ENCODE data around the gene CNTNAP2. TPM values are rescaled to one million over a fixed set of nuclear protein-coding genes. Genes with fewer than 3 reads are reported as not detected.

CNTNAP2 gene
- total and polyA plus RNA-seq, 8 donors: 0.09 to 1.1 (median 0.38) TPM

- WGBS, 2 donors: 61 to 71% methylated on average over 1 of the region's 1 CpG
- ATAC-seq (no peak), DNase-seq (no peak), FAIRE-seq (no peak)
- Histone ChIP-seq H3K27me3 (no peaks in the 10 kb centered on the region), H3K4me3 (no peak overlapping the region), H3K9me3 (no peaks in the 10 kb centered on the region), H3K27ac (no peak overlapping the region), H3K36me3 (no peaks in the 10 kb centered on the region), H3K4me1 (no peaks in the 10 kb centered on the region)
- intact Hi-C loops (cut with DNase I): no loop called here
- TF ChIP-seq CTCF (IDR thresholded peaks at IDR 0.05): no peak
These were observed 490.0 kb downstream of the CNTNAP2 start for GRCh38 chr7:146606628-146607027.

- H3K9me3 ChIP-seq: no peaks in the 10 kb centered on the region
- H3K4me1 ChIP-seq: no peaks in the 10 kb centered on the region
- TF ChIP-seq CTCF (IDR thresholded peaks at IDR 0.05): no peak
- no peaks in the 10 kb centered on the region for H3K27me3 ChIP-seq
- DNase-seq (no peak), ATAC-seq (no peak), FAIRE-seq (no peak)
- H3K4me3 ChIP-seq: no peak overlapping the region
- 66 to 79% methylated on average over 5 of the region's 5 CpGs for WGBS, 2 donors
- no peak overlapping the region for H3K27ac ChIP-seq
- no peaks in the 10 kb centered on the region for H3K36me3 ChIP-seq
- intact Hi-C loops (cut with DNase I): no loop called here
These were observed 503.0 kb downstream of the CNTNAP2 start for GRCh38 chr7:146619641-146620040.

GRCh38 chr7:146626912-146627311 lies 510.3 kb downstream of the CNTNAP2 start:
- TF ChIP-seq CTCF (IDR thresholded peaks at IDR 0.05): no peak
- 86 to 89% methylated on average over 1 of the region's 1 CpG for WGBS, 2 donors
- Histone ChIP-seq H3K4me3 (no peak overlapping the region), H3K4me1 (no peaks in the 10 kb centered on the region), H3K9me3 (no peaks in the 10 kb centered on the region), H3K27ac (no peak overlapping the region), H3K27me3 (no peaks in the 10 kb centered on the region), H3K36me3 (no peaks in the 10 kb centered on the region)
- DNase-seq: no peak
- ATAC-seq: no peak
- intact Hi-C loops (cut with DNase I): no loop called here
- FAIRE-seq: no peak

GRCh38 chr7:146635205-146636032 lies 518.8 kb downstream of the CNTNAP2 start:
- FAIRE-seq (no peak), DNase-seq (no peak), ATAC-seq (no peak)
- TF ChIP-seq CTCF (IDR thresholded peaks at IDR 0.05): no peak
- WGBS, 2 donors: 59 to 63% methylated on average over 7 of the region's 7 CpGs
- H3K36me3 ChIP-seq: no peaks in the 10 kb centered on the region
- H3K27me3 ChIP-seq: no peaks in the 10 kb centered on the region
- intact Hi-C loops (cut with DNase I): no loop called here
- H3K4me3 ChIP-seq: no peak overlapping the region
- no peaks in the 10 kb centered on the region for H3K4me1 ChIP-seq
- H3K27ac ChIP-seq: no peak overlapping the region
- H3K9me3 ChIP-seq: no peaks in the 10 kb centered on the region

GRCh38 chr7:146636033-146636356 lies 519.4 kb downstream of the CNTNAP2 start:
- intact Hi-C loops (cut with DNase I): no loop called here
- DNase-seq (no peak), FAIRE-seq (no peak), ATAC-seq (no peak)
- no peak overlapping the region for H3K4me3 ChIP-seq
- H3K4me1 ChIP-seq: no peaks in the 10 kb centered on the region
- no peaks in the 10 kb centered on the region for H3K36me3 ChIP-seq
- H3K9me3 ChIP-seq: no peaks in the 10 kb centered on the region
- no peak overlapping the region for H3K27ac ChIP-seq
- no peaks in the 10 kb centered on the region for H3K27me3 ChIP-seq
- no peak for TF ChIP-seq CTCF (IDR thresholded peaks at IDR 0.05)
- WGBS, 2 donors: 70 to 72% methylated on average over 4 of the region's 4 CpGs
